HT-29 (cell line): Measurements from ENCODE around the gene SLC16A5. TPM values are rescaled to one million over a fixed set of nuclear protein-coding genes. Genes with fewer than 3 reads are reported as not detected.
"Not testable (repeated sequence)": the region's sequence is repeated elsewhere in the genome, so short reads cannot be mapped to it uniquely, and the experiment has no call there.

Experiments
- DNase-seq: peaks from one replicate; pipeline ENCODE4 v3.0.0-alpha.2; 2015; ENCODE audit warnings: low spot score
- total RNA-seq: library from RNA; depleted of rRNA; stranded (reverse); fragments of >200 nt; shearing (Covaris generic); gene quantifications from 2 replicates; pipeline ENCODE4 v1.2.3, GENCODE V29; 2014

The SLC16A5 gene
- total RNA-seq, 1 experiment from 2014 or later, result 264 TPM

GRCh38 chr17:75110234-75110937 lies 22.6 kb downstream of the SLC16A5 start:
- DNase-seq, result no peak

- DNase-seq, result no peak
Observed at GRCh38 chr17:75111777-75112335, 24.1 kb downstream of the SLC16A5 start.

GRCh38 chr17:75113798-75114551 lies 26.2 kb downstream of the SLC16A5 start:
- peak; percentile 95 for DNase-seq

GRCh38 chr17:75114552-75115314 lies 27.0 kb downstream of the SLC16A5 start:
- no peak for DNase-seq

- DNase-seq, result no peak
Observed at GRCh38 chr17:75115555-75115954, 27.8 kb downstream of the SLC16A5 start.

- no peak for DNase-seq
Observed at GRCh38 chr17:75116737-75117136, 29.0 kb downstream of the SLC16A5 start.

- DNase-seq, result no peak
Observed at GRCh38 chr17:75118307-75118706, 30.6 kb downstream of the SLC16A5 start.

- peak; percentile 96 for DNase-seq
Observed at GRCh38 chr17:75124041-75124818, 36.5 kb downstream of the SLC16A5 start.

- no peak for DNase-seq
Observed at GRCh38 chr17:75124819-75125162, 37.0 kb downstream of the SLC16A5 start.

GRCh38 chr17:75125984-75126383 lies 38.2 kb downstream of the SLC16A5 start:
- no peak for DNase-seq

GRCh38 chr17:75126954-75127353 lies 39.2 kb downstream of the SLC16A5 start:
- no peak for DNase-seq

GRCh38 chr17:75127936-75128335 lies 40.2 kb downstream of the SLC16A5 start:
- not testable (repeated sequence) for DNase-seq

GRCh38 chr17:75128694-75129505 lies 41.1 kb downstream of the SLC16A5 start:
- no peak for DNase-seq

- no peak for DNase-seq
Observed at GRCh38 chr17:75129576-75129975, 41.8 kb downstream of the SLC16A5 start.

GRCh38 chr17:75130059-75130631 lies 42.4 kb downstream of the SLC16A5 start:
- no peak for DNase-seq

GRCh38 chr17:75130632-75131277 lies 43.0 kb downstream of the SLC16A5 start:
- peak; percentile 73 for DNase-seq

- peak; percentile 84 for DNase-seq
Observed at GRCh38 chr17:75131278-75132017, 43.7 kb downstream of the SLC16A5 start, which contains the start of gene NT5C. Gene NT5C (minus strand): TSS chr17:75131742. CDS start chr17:75131707, 35 bp downstream.
